IPS-18c (cell line): Measurements from ENCODE around the gene ADD3.

Experiments used
- H3K4me3 ChIP-seq: 2 replicates; pipeline ENCODE4 v1.7.0; 2013; ENCODE audit warnings: low read depth, mild to moderate bottlenecking, low read length, moderate library complexity; ENCODE audit not compliant: insufficient read depth
- H3K9me3 ChIP-seq: one replicate; pipeline ENCODE4 v1.6.1; 2013; ENCODE audit warnings: mild to moderate bottlenecking, low read length, moderate library complexity; ENCODE audit not compliant: control insufficient read depth, insufficient read depth

ADD3 gene

GRCh38 chr10:110069502-110069982, 61.8 kb downstream of the ADD3 start:
- H3K4me3 ChIP-seq = no peak overlapping the region
- H3K9me3 ChIP-seq = no peaks in the 10 kb centered on the region

GRCh38 chr10:110073896-110074295, 66.1 kb downstream of the ADD3 start:
- H3K4me3 ChIP-seq = no peak overlapping the region
- no peaks in the 10 kb centered on the region for H3K9me3 ChIP-seq

DNA sequence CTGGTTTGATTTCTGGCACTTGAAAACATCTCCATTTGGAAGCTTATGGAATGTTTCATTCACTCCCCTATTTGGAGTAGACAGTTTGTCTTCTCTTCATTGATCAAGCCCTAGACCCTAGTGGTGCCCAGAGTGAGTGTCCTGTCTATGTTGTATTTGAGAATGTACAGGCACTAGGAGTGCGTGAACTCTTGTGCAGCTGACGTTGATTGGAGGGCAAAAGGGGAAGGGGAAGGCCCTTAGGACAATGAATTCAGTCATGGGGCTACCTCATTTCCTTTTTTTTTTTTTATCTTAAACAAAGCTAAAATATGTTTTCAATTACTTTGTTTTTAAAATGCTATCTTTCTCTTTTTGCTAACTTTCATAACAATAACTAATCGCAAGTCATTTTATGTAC, 66.5 kb downstream of the ADD3 start:
- no peaks in the 10 kb centered on the region for H3K9me3 ChIP-seq

DNA sequence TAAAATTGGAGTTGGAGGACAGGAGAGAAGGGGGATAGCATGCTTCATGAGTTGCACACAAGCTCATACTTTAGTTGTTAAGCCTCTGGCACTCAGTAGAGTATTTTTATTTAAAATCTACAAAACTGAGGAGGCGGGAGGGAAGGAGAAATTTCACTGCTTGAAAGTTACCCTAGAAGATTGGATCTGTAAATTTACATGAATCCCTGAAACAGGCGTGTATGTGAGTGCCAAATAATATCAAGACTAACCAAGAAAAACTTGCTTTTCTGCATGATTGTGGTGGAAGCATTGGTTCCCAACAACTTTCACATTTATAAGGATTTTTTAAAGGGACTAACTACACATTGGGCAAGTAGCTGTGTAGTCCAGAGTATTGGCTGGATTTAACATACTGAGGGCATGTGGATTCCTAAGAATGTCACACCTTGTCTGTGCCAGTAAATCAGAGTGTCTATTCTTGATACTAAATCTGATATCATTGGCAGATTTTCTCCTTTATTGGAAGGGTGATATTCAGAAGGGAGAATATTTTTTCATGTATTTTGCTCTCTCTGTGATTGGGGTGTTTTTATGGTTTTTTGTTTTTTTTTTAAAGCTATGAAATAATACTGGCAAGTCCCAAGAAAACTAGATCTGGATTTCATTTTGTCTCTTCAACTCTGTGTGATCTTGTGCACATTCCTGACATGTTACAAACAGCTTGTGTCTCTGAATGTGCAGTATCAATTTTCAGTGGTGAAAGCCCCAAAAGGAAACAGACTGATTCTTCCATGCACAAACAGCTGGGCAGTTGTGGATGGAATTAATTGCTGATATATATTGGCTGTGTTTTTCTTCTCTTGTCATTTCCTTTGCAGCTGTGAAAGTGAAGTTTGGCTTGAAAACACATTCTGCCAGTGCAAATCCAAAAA, 67.2 kb downstream of the ADD3 start:
- Histone ChIP-seq H3K9me3 (no peaks in the 10 kb centered on the region), H3K4me3 (no peak overlapping the region)

More for the DNA sequence above, 66.5 kb downstream of the ADD3 start:
- no peak overlapping the region for H3K4me3 ChIP-seq

GRCh38 chr10:110075686-110076085, 67.9 kb downstream of the ADD3 start:
- H3K9me3 ChIP-seq = no peaks in the 10 kb centered on the region
- H3K4me3 ChIP-seq = no peak overlapping the region

DNA sequence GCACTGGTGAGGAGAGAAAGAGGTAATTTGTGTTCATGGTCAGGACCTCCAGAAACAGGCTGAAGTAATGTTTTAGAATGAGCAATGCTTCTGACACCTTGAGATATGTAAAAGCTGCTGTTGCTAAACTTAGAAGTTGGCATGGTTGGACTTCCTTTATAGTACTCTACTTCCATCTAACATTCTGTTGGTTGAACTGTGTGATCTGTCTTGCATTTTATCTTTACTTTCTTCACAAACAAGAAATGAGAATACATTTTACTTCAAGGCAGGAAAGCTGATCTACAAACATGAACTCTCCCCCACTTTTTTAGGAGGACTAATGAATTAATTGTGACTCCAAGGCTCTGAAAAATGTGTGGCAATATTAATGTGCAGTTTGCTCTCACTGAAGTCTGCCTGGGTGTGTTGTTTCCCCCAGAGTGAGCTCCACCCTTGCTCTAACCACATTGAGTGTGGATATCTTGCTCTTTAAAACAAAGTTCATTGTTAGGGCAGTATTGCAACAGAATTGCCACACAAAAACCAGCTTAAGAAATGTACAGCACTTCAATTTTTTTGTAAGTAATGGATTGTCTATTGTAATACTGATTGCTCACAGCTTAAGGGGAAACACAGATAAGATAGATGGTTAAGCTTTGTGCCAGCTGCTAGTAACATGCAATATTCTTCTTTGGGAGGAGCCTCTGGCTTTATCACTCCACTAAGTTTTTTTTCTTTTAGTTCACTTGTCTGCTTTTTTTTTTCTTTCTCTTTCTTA, 69.0 kb downstream of the ADD3 start:
- no peaks in the 10 kb centered on the region for H3K9me3 ChIP-seq
- H3K4me3 ChIP-seq = no peak overlapping the region

DNA sequence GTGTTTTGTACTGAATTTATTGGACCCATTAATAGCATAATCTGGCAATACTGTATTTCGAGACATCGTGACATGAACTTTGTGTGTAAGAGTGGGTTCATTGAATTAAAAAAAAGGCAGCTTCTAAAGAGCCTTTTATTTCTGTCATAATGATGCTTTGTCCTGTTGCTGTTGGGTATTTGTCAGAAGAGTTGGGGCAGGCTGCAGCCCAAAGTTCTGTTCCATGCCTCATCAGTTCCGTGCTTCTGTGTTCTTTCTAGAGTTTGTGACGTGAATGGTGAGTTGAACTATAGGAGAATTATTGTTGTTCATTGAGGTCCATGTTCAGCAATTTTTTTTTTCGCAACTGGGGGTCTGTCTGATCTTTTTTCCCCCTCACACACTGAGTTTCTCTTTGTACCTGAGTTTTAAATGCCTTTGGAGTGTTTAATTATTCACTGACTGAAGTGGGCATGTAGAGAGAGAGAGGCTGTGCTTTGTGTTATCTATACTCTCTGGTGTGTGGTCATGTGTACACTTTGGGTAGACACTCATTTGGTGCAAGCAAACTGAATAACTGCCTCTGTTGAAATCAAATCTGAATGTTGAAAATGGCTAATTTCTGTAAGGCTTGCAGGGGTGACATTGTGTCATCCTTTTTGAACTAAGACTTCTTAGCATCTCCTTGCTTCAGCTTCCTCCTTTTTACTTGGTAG, 69.8 kb downstream of the ADD3 start:
- no peak overlapping the region for H3K4me3 ChIP-seq
- H3K9me3 ChIP-seq = no peaks in the 10 kb centered on the region

GRCh38 chr10:110078317-110078716, 70.5 kb downstream of the ADD3 start:
- H3K9me3 ChIP-seq = no peaks in the 10 kb centered on the region
- H3K4me3 ChIP-seq = no peak overlapping the region

DNA sequence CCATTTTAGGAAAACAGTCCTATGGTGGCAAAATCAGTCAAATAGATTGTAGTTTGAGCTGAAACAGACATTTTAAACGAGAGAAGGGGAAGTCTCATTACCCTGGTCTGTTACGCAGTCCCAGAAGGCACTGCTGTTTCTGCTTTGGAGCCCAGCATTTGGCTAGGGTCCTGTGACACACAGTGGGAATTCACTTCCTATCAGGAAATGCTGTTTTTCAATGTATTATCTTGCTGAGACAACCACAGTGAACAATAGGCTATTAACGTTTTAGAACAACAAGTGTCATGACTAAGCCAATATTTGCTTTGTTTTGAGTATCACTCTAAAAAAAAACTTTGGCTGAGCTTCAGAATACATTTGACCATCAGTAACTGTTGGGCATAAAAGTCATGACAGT, 74.1 kb downstream of the ADD3 start:
- Histone ChIP-seq H3K9me3 (no peaks in the 10 kb centered on the region), H3K4me3 (no peak overlapping the region)

- Histone ChIP-seq H3K9me3 (no peaks in the 10 kb centered on the region), H3K4me3 (no peak overlapping the region)
Observed at GRCh38 chr10:110083884-110084283, 76.1 kb downstream of the ADD3 start.

DNA sequence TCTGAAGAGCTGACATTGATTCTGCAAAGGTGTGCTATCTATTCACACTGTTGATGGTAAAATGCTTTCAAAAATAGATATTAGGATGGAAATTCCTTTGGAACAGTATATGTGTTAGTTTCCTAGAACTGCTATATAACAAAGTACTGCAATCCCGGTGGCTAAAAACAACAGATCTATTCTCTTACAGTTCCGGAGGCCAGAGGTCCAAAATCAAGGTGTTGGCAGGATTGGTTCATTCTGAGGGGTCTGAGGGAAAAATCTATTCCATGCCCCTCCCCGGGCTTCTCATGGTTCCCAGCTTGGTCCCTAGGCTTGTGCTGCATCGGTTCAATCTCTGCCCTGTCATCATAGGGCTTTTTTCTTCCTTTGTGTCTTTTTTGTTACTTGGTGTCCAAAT, 79.9 kb downstream of the ADD3 start:
- no peaks in the 10 kb centered on the region for H3K9me3 ChIP-seq

GRCh38 chr10:110088367-110089104, 80.8 kb downstream of the ADD3 start:
- no peak overlapping the region for H3K4me3 ChIP-seq
- no peaks in the 10 kb centered on the region for H3K9me3 ChIP-seq

More for the DNA sequence above, 79.9 kb downstream of the ADD3 start:
- no peak overlapping the region for H3K4me3 ChIP-seq

DNA sequence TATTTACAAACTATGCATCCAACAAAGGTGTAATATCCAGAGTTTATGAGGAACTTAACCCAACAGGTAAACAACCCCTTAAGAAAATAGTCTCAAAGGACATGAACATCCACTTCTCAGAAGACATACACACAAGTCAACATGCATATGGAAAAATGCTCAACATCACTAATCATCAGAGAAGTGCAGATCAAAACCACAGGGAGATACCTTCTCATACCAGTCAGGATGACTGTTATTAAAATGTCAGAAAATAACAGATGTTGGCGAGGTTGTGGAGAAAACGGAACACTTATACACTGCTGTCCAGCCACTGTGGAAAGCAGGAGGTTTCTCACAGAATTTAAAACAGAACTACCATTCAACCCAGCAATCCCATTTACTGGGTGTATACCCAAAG, 84.0 kb downstream of the ADD3 start:
- H3K4me3 ChIP-seq = no peak overlapping the region
- no peaks in the 10 kb centered on the region for H3K9me3 ChIP-seq

- Histone ChIP-seq H3K4me3 (no peak overlapping the region), H3K9me3 (no peaks in the 10 kb centered on the region)
Observed at GRCh38 chr10:110093722-110094121, 85.9 kb downstream of the ADD3 start.

- Histone ChIP-seq H3K9me3 (no peaks in the 10 kb centered on the region), H3K4me3 (no peak overlapping the region)
Observed at GRCh38 chr10:110094786-110095185, 87.0 kb downstream of the ADD3 start.

GRCh38 chr10:110101464-110102144, 93.8 kb downstream of the ADD3 start:
- Histone ChIP-seq H3K9me3 (no peaks in the 10 kb centered on the region), H3K4me3 (no peak overlapping the region)
